DMS153 treated with DMSO at 0.1 percent for 48 hours (cell line): Measurements from ENCODE around the gene PSMA7.

ENCODE experiments used
- DNase-seq: peaks from one replicate; lab custom pipeline; 2025; ENCODE audit not compliant: unreplicated experiment; lab: John Stamatoyannopoulos, UW

PSMA7 gene

GRCh38 chr20:62137478-62138203, 5.6 kb downstream of the PSMA7 start:
- DNase-seq: no peak

GRCh38 chr20:62137092-62137384, 6.2 kb downstream of the PSMA7 start:
- no peak for DNase-seq

- DNase-seq: peak; percentile 4
Measured at GRCh38 chr20:62136283-62137091, 6.7 kb downstream of the PSMA7 start.

- DNase-seq: no peak
Measured at GRCh38 chr20:62135573-62136266, 7.5 kb downstream of the PSMA7 start.

GRCh38 chr20:62134735-62135231, 8.4 kb downstream of the PSMA7 start:
- no peak for DNase-seq

- no peak for DNase-seq
Measured at GRCh38 chr20:62133864-62134263, 9.3 kb downstream of the PSMA7 start.

- DNase-seq: no peak
Measured at GRCh38 chr20:62133051-62133845, 9.9 kb downstream of the PSMA7 start.

- DNase-seq: no peak
Measured at GRCh38 chr20:62132421-62132820, 10.8 kb downstream of the PSMA7 start.

GRCh38 chr20:62131560-62132320, 11.5 kb downstream of the PSMA7 start:
- DNase-seq: no peak

GRCh38 chr20:62129731-62130531, 13.3 kb downstream of the PSMA7 start:
- DNase-seq: no peak

- DNase-seq: no peak
Measured at GRCh38 chr20:62128502-62128901, 14.7 kb downstream of the PSMA7 start.

- DNase-seq: no peak
Measured at GRCh38 chr20:62127799-62128198, 15.4 kb downstream of the PSMA7 start.

GRCh38 chr20:62126141-62126540, 17.1 kb downstream of the PSMA7 start:
- no peak for DNase-seq

- DNase-seq: no peak
Measured at GRCh38 chr20:62123450-62124118, 19.6 kb downstream of the PSMA7 start.

GRCh38 chr20:62122654-62123449, 20.3 kb downstream of the PSMA7 start:
- no peak for DNase-seq

- DNase-seq: peak; percentile 90
Measured at GRCh38 chr20:62121776-62122653, 21.2 kb downstream of the PSMA7 start, which contains the start of gene LSM14B. TSS of gene LSM14B (plus strand) at chr20:62122475. CDS start at chr20:62122667, 192 bp downstream.
